Trophoblast cell (in vitro differentiated cells and primary cell): ENCODE data around the gene FLRT2.

ENCODE experiments used
- DNase-seq, 2 donors: peaks; one replicate each; pipeline ENCODE4 v3.0.0-alpha.2; 2016
- H2AFZ ChIP-seq: 2 replicates; pipeline ENCODE4 v1.6.1; 2013; ENCODE audit warnings: low read length, moderate library complexity, mild to moderate bottlenecking; ENCODE audit not compliant: insufficient read depth, poor library complexity
- H2AK5ac ChIP-seq: 2 replicates; pipeline ENCODE4 v1.6.1; 2013; ENCODE audit warnings: mild to moderate bottlenecking, low read length
- H2BK120ac ChIP-seq: 2 replicates; pipeline ENCODE4 v1.6.1; 2013; ENCODE audit warnings: low read length, mild to moderate bottlenecking, moderate library complexity; ENCODE audit not compliant: insufficient read depth, poor library complexity
- H2BK12ac ChIP-seq: 2 replicates; pipeline ENCODE4 v1.6.1; 2013; ENCODE audit warnings: mild to moderate bottlenecking, low read length, moderate library complexity
- H2BK5ac ChIP-seq: 2 replicates; pipeline ENCODE4 v1.6.1; 2013; ENCODE audit warnings: low read length, low read depth, moderate library complexity, mild to moderate bottlenecking; ENCODE audit not compliant: poor library complexity
- H3K14ac ChIP-seq: 2 replicates; pipeline ENCODE4 v1.6.1; 2013; ENCODE audit warnings: mild to moderate bottlenecking, low read length
- H3K18ac ChIP-seq: 2 replicates; pipeline ENCODE4 v1.6.1; 2013; ENCODE audit warnings: mild to moderate bottlenecking, low read length
- H3K23ac ChIP-seq: 2 replicates; pipeline ENCODE4 v1.6.1; 2013; ENCODE audit warnings: low read length
- H3K27ac ChIP-seq: 2 replicates; pipeline ENCODE4 v1.5.1; 2013; ENCODE audit warnings: low read depth, mild to moderate bottlenecking, inconsistent platforms, low read length, moderate library complexity
- H3K27me3 ChIP-seq: 2 replicates; pipeline ENCODE4 v1.6.1; 2013; ENCODE audit warnings: inconsistent platforms, mild to moderate bottlenecking, low read length, moderate library complexity; ENCODE audit not compliant: insufficient read depth
- H3K36me3 ChIP-seq, 2 experiments: 1 replicate in 1 of 2; 2 replicates in 1 of 2; pipeline ENCODE4 v1.6.1; 2013; ENCODE audit warnings: low read length in 2 of 2, mild to moderate bottlenecking in 2 of 2, moderate library complexity in 1 of 2; ENCODE audit not compliant: insufficient read depth in 2 of 2, control insufficient read depth in 1 of 2
- H3K4ac ChIP-seq: 2 replicates; pipeline ENCODE4 v1.6.1; 2013; ENCODE audit warnings: low read depth, mild to moderate bottlenecking, low read length, moderate library complexity
- H3K4me1 ChIP-seq, 2 experiments: 1 replicate in 1 of 2; 2 replicates in 1 of 2; pipeline ENCODE4 v1.6.1; 2013; ENCODE audit warnings: low read length in 2 of 2, mild to moderate bottlenecking in 2 of 2, moderate library complexity in 1 of 2; ENCODE audit not compliant: insufficient read depth in 2 of 2, control insufficient read depth in 1 of 2
- H3K4me2 ChIP-seq: 2 replicates; pipeline ENCODE4 v1.6.1; 2013; ENCODE audit warnings: inconsistent platforms, mild to moderate bottlenecking, low read length, moderate library complexity
- H3K4me3 ChIP-seq: 2 replicates; pipeline ENCODE4 v1.5.1; 2013; ENCODE audit warnings: mild to moderate bottlenecking, low read depth, low read length, inconsistent platforms
- H3K79me1 ChIP-seq: one replicate; pipeline ENCODE4 v1.6.1; 2013; ENCODE audit warnings: low read length
- H3K79me2 ChIP-seq: 2 replicates; pipeline ENCODE4 v1.6.1; 2013; ENCODE audit warnings: low read length, mild to moderate bottlenecking; ENCODE audit not compliant: control insufficient read depth, insufficient read depth, poor library complexity
- H3K9ac ChIP-seq: 2 replicates; pipeline ENCODE4 v1.6.1; 2013; ENCODE audit warnings: mild to moderate bottlenecking, low read length
- H3K9me3 ChIP-seq: 2 replicates; pipeline ENCODE4 v1.6.1; 2013; ENCODE audit warnings: low read depth, mild to moderate bottlenecking, control low read depth, inconsistent platforms, low read length; ENCODE audit not compliant: insufficient read depth
- H4K12ac ChIP-seq: 2 replicates; pipeline ENCODE4 v1.6.1; 2013; ENCODE audit warnings: low read depth, mild to moderate bottlenecking, low read length, moderate library complexity
- H4K8ac ChIP-seq: 2 replicates; pipeline ENCODE4 v1.6.1; 2013; ENCODE audit warnings: low read depth, mild to moderate bottlenecking, low read length, moderate library complexity
- H4K91ac ChIP-seq: one replicate; pipeline ENCODE4 v1.6.1; 2013; ENCODE audit warnings: low read depth, mild to moderate bottlenecking, low read length, moderate library complexity
- WGBS: extraction: QIAGEN DNeasy Blood & Tissue Kit; methylation state at CpG from one replicate; pipeline ENCODE4 v1.1.7; 2013; ENCODE audit warnings: missing lambda C conversion rate; ENCODE audit not compliant: insufficient read length, insufficient coverage; ENCODE audit errors: extremely low coverage; 5-methylcytosine and 5-hydroxymethylcytosine counted together

The FLRT2 gene

GRCh38 chr14:85519661-85520305 lies 10.2 kb upstream of the FLRT2 start:
- no peak overlapping the region for H2BK120ac ChIP-seq
- no peak overlapping the region for H4K91ac ChIP-seq
- H3K27me3 ChIP-seq: no peaks in the 10 kb centered on the region
- no peak overlapping the region for H4K12ac ChIP-seq
- no peaks in the 10 kb centered on the region for H3K9me3 ChIP-seq
- H2BK5ac ChIP-seq: no peak overlapping the region
- H3K4me2 ChIP-seq: no peak overlapping the region
- no CpG with 5 or more reads among the region's 1 CpG for WGBS
- H2AK5ac ChIP-seq: no peak overlapping the region
- H2AFZ ChIP-seq: no peak overlapping the region
- no peak overlapping the region for H3K9ac ChIP-seq
- H3K14ac ChIP-seq: no peak overlapping the region
- no peak overlapping the region for H3K27ac ChIP-seq
- H3K18ac ChIP-seq: no peak overlapping the region
- H2BK12ac ChIP-seq: no peak overlapping the region
- no peak overlapping the region for H4K8ac ChIP-seq
- H3K4me1 ChIP-seq: no peaks in the 10 kb centered on the region
- no peak overlapping the region for H3K4ac ChIP-seq
- H3K36me3 ChIP-seq: no peaks in the 10 kb centered on the region
- H3K23ac ChIP-seq: no peak overlapping the region
- H3K4me3 ChIP-seq: no peak overlapping the region
- DNase-seq: no peak
- H3K79me2 ChIP-seq: no peaks in the 10 kb centered on the region
- no peaks in the 10 kb centered on the region for H3K79me1 ChIP-seq

- no CpG with 5 or more reads among the region's 4 CpGs for WGBS
- Histone ChIP-seq H2AK5ac (no peak overlapping the region), H3K79me2 (no peaks in the 10 kb centered on the region)
Measured at GRCh38 chr14:85520581-85520980, 9.4 kb upstream of the FLRT2 start.

GRCh38 chr14:85523624-85524023 lies 6.3 kb upstream of the FLRT2 start:
- no peak for DNase-seq
- Histone ChIP-seq H4K8ac (no peak overlapping the region), H3K79me1 (no peaks in the 10 kb centered on the region), H3K27me3 (no peaks in the 10 kb centered on the region), H2BK5ac (no peak overlapping the region), H3K4me1 (no peaks in the 10 kb centered on the region), H2AFZ (no peak overlapping the region), H3K36me3 (no peaks in the 10 kb centered on the region), H3K14ac (no peak overlapping the region), H3K18ac (no peak overlapping the region), H2BK12ac (no peak overlapping the region), H2BK120ac (no peak overlapping the region), H3K79me2 (no peaks in the 10 kb centered on the region), H4K12ac (no peak overlapping the region), H3K4me3 (no peak overlapping the region), H3K23ac (no peak overlapping the region), H3K9me3 (no peaks in the 10 kb centered on the region), H2AK5ac (no peak overlapping the region), H3K4ac (no peak overlapping the region), H4K91ac (no peak overlapping the region), H3K9ac (no peak overlapping the region), H3K4me2 (no peak overlapping the region), H3K27ac (no peak overlapping the region)
- no CpG with 5 or more reads among the region's 2 CpGs for WGBS

More at GRCh38 chr14:85520581-85520980, 9.4 kb upstream of the FLRT2 start:
- Histone ChIP-seq H3K9ac (no peak overlapping the region), H3K14ac (no peak overlapping the region), H3K27ac (no peak overlapping the region), H2BK5ac (no peak overlapping the region), H2AFZ (no peak overlapping the region), H3K4ac (no peak overlapping the region), H3K18ac (no peak overlapping the region), H3K4me2 (no peak overlapping the region), H3K27me3 (no peaks in the 10 kb centered on the region), H3K4me1 (no peaks in the 10 kb centered on the region), H2BK12ac (no peak overlapping the region), H4K12ac (no peak overlapping the region), H3K79me1 (no peaks in the 10 kb centered on the region), H3K9me3 (no peaks in the 10 kb centered on the region), H4K91ac (no peak overlapping the region), H3K23ac (no peak overlapping the region), H2BK120ac (no peak overlapping the region), H3K36me3 (no peaks in the 10 kb centered on the region), H3K4me3 (no peak overlapping the region), H4K8ac (no peak overlapping the region)
- no peak for DNase-seq

- H3K4me3 ChIP-seq: no peak overlapping the region
- H4K91ac ChIP-seq: no peak overlapping the region
- H2BK5ac ChIP-seq: no peak overlapping the region
- peaks cover 8 to 14% of the 10 kb centered on the region in 2 experiments for H3K4me1 ChIP-seq
- no peak overlapping the region for H2AFZ ChIP-seq
- no peak overlapping the region for H2AK5ac ChIP-seq
- H3K23ac ChIP-seq: no peak overlapping the region
- no peak overlapping the region for H3K27ac ChIP-seq
- no peak overlapping the region for H4K12ac ChIP-seq
- H3K79me1 ChIP-seq: peaks cover 6% of the 10 kb centered on the region
- H3K14ac ChIP-seq: no peak overlapping the region
- DNase-seq: no peak
- H3K27me3 ChIP-seq: peaks cover 19% of the 10 kb centered on the region
- no peak overlapping the region for H4K8ac ChIP-seq
- no peaks in the 10 kb centered on the region for H3K79me2 ChIP-seq
- no peak overlapping the region for H3K18ac ChIP-seq
- WGBS: no CpG with 5 or more reads among the region's 1 CpG
- peaks cover 2% of the 10 kb centered on the region for H3K9me3 ChIP-seq
- H3K9ac ChIP-seq: no peak overlapping the region
- no peak overlapping the region for H3K4ac ChIP-seq
- no peaks in the 10 kb centered on the region for H3K36me3 ChIP-seq
- H2BK12ac ChIP-seq: no peak overlapping the region
- H2BK120ac ChIP-seq: no peak overlapping the region
- no peak overlapping the region for H3K4me2 ChIP-seq
Measured at GRCh38 chr14:85527006-85527405, 2.9 kb upstream of the FLRT2 start.
